Upper lobe of left lung (tissue), 4 donors: Measurements from ENCODE around the gene AP3D1.

Source experiments
- EP300 ChIP-seq, 4 donors: sonication (generic); formaldehyde crosslinking; IDR thresholded peaks; one replicate each; pipeline ENCODE4 v1.5.1; 2017; ENCODE audit warnings: antibody characterized with exemption in 4 of 4, control low read depth in 2 of 4
- TF ChIP-seq, protein P1 (sequence below), 6 experiments: fragments of 450-650 bp in 4 of 6; fragments of 200-600 bp in 2 of 6; sonication (generic) in 2 of 6; IDR thresholded peaks; one replicate each; pipeline ENCODE4 v1.5.1; 2016 to 2019; ENCODE audit warnings: antibody characterized with exemption in 6 of 6

DNA sequence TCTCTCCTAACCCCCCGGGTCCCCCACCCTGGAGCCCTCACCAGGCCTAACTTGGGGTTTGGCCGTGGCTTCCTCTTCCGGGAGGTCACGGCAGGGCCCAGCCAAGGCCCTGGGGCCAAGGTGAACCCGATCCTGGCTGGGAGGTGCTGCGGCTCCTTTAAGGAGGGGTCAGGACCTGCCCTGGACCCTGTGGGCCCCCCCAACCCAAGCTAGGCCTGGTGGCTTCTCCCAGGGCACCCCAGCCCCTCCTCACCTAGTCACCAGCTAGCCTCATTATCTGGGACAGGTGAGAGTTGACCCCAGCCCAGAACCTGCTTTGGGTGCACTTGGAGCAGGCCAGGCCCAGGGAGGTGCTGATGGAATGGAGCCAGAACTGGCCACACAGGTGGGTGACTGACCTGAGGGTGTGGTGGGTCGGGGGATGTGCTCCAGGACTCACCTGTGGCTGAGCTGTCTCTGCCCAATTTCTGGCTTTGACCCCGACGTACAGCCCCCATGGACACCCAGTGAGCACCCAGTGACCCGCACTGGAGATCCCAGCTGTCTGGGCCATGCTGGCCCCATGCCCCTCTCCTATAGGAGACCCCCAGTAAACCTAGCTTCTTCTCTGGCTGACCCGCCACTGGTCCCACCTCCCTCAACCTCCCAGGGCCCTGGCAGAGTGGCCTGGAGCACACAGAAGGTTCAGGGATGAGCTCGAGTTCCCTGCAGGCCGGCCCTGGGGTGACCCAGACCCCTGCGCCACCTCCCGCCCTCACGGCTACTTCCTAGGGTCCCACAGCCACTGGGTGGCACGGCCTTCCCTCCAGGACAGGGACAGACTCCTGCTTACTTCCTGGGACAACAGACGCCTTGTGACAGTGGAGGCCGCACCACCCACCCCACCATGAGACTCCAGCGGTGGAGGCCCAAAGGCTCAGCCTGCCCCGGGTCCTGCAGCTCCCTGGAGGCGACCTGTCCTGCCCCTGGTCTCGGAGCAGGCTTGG is 93.6 kb downstream of the AP3D1 start:
- no peak for TF ChIP-seq EP300 (IDR thresholded peaks at IDR 0.05)
- TF ChIP-seq, protein P1, sequence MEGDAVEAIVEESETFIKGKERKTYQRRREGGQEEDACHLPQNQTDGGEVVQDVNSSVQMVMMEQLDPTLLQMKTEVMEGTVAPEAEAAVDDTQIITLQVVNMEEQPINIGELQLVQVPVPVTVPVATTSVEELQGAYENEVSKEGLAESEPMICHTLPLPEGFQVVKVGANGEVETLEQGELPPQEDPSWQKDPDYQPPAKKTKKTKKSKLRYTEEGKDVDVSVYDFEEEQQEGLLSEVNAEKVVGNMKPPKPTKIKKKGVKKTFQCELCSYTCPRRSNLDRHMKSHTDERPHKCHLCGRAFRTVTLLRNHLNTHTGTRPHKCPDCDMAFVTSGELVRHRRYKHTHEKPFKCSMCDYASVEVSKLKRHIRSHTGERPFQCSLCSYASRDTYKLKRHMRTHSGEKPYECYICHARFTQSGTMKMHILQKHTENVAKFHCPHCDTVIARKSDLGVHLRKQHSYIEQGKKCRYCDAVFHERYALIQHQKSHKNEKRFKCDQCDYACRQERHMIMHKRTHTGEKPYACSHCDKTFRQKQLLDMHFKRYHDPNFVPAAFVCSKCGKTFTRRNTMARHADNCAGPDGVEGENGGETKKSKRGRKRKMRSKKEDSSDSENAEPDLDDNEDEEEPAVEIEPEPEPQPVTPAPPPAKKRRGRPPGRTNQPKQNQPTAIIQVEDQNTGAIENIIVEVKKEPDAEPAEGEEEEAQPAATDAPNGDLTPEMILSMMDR (IDR thresholded peaks at IDR 0.05), result no peak
